GM21825 (cell line): ENCODE results near the gene FBXO36.

ENCODE experiments used
- ATAC-seq: cut with Tn5 transposase; IDR thresholded peaks from one replicate; pipeline ENCODE4 v1.9.1; 2021; ENCODE audit warnings: mild to moderate bottlenecking, moderate library complexity; ENCODE audit not compliant: unreplicated experiment

The FBXO36 gene

GRCh38 chr2:230043025-230043424 is 120.7 kb downstream of the FBXO36 start:
- ATAC-seq, result no peak

GRCh38 chr2:230043461-230043860 is 121.2 kb downstream of the FBXO36 start:
- no peak for ATAC-seq

- ATAC-seq, result no peak
Observed at GRCh38 chr2:230046491-230046890, 124.2 kb downstream of the FBXO36 start.

- no peak for ATAC-seq
Observed at GRCh38 chr2:230048010-230048671, 125.8 kb downstream of the FBXO36 start.

- no peak for ATAC-seq
Observed at GRCh38 chr2:230050136-230050535, 127.8 kb downstream of the FBXO36 start.

GRCh38 chr2:230052299-230052698 is 130.0 kb downstream of the FBXO36 start:
- no peak for ATAC-seq

- ATAC-seq, result no peak
Observed at GRCh38 chr2:230053753-230054478, 131.6 kb downstream of the FBXO36 start.

- no peak for ATAC-seq
Observed at GRCh38 chr2:230060672-230061293, 138.5 kb downstream of the FBXO36 start.
